GM10266 (cell line): Measurements from ENCODE around the gene MMS19.

ENCODE experiments used
- DNase-seq: peaks from one replicate; pipeline ENCODE4 v3.0.0; 2012; ENCODE audit errors: extremely low spot score
- TF ChIP-seq, protein P1 (sequence below): IDR thresholded peaks from 2 replicates; pipeline ENCODE4 v1.5.1; 2012; ENCODE audit warnings: mild to moderate bottlenecking, low read depth; ENCODE audit not compliant: control insufficient read depth, insufficient read depth; ENCODE audit errors: missing control alignments

Gene MMS19

DNA sequence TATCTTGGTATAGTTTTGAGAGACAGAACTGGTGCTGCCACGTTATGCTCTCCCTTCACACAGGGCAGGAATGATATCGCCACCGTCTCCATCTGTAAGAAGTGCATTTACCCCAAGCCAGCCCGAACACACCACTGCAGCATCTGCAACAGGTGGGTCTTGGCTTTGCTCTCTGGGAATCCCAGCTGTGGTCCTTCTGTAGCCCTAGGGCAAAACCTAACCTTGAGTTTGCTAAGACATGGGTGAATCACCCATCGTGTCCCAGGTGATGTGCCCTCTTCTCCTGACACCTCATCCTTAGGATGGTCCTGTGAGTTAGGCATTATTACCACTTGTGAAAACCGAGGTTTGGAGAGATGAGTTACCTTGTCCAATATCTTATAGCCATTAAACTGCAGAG is 45.9 kb downstream of the MMS19 start:
- TF ChIP-seq, protein P1, sequence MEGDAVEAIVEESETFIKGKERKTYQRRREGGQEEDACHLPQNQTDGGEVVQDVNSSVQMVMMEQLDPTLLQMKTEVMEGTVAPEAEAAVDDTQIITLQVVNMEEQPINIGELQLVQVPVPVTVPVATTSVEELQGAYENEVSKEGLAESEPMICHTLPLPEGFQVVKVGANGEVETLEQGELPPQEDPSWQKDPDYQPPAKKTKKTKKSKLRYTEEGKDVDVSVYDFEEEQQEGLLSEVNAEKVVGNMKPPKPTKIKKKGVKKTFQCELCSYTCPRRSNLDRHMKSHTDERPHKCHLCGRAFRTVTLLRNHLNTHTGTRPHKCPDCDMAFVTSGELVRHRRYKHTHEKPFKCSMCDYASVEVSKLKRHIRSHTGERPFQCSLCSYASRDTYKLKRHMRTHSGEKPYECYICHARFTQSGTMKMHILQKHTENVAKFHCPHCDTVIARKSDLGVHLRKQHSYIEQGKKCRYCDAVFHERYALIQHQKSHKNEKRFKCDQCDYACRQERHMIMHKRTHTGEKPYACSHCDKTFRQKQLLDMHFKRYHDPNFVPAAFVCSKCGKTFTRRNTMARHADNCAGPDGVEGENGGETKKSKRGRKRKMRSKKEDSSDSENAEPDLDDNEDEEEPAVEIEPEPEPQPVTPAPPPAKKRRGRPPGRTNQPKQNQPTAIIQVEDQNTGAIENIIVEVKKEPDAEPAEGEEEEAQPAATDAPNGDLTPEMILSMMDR = no peak
- no peak for DNase-seq

DNA sequence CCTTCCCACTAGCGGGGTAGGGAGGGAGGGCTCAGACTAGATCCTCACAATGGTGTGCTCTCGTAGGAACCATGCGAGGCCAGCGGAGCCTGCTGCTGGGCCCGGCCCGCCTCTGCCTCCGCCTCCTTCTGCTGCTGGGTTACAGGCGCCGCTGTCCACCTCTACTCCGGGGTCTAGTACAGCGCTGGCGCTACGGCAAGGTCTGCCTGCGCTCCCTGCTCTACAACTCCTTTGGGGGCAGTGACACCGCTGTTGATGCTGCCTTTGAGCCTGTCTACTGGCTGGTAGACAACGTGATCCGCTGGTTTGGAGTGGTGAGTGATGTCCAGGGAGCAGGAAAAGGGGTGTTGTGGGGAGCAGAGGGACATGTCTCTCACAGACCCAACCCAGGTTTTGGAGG is 46.6 kb downstream of the MMS19 start:
- TF ChIP-seq, protein P1 = no peak
- DNase-seq = no peak

DNA sequence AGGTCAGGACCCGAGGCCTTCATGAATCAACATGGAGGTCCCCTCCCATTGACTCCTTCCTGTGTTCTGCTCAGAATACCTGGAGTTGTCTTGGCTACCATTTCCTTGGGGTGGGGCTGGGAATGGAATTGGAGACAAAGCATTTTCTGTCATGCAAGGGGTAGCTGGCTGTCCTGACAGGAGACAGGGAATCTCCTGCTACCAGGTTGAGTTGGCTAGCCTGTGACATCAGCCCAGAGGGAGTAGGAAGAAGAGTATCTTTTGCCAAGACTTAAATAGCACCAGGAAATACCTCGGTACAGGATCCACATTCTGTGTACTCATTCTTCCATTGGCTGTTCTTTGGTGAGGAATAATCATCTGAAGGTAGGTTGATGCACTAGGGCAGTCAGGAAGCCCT is 47.4 kb downstream of the MMS19 start:
- DNase-seq = no peak
- TF ChIP-seq, protein P1 = no peak

DNA sequence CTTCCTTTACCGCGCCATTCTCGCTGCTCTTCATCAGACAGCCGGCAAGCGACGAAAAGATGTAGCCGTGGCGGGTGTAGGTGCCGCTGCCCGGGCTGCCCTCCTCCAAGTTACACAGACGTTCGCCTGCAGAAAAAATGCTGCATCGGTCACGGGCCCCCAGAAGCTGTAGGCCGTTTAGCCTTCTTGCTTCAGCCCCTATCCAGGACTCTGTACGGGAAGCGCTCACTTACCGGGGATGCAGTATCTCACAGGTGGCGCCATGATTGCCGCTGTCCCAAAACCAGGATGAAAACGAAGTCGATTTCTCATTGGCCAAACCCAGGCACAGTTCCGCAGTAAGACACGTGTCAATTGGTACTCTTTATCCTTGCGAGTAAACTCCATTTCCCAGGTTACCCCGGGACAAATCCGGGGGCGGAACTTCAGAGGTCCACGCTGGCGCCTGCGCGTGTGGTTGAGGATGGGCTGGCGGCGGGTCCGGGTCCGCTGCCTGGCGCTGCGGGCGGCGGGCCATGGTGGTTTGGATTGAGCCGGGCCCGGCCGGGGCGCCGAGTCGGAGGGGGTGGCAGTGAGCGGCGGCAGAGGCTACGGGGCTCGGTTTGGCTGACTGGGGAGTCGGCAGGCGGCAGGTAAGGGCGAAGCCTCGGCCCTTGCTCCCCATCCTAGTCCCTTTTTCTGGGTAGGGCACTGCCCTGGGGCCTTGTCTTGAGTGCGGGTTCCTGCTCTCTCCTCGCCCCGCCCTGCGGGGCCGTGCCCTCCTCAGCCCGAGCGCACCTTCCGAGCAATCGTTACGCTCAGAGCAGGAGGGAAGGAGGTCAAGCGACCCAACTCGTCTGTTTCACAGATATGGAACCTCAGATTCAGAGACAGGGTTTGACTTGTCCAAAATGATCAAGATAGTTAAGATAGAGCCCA is 52.2 kb downstream of the MMS19 start, which contains the start of the genes EXOSC1 and ZDHHC16:
Gene EXOSC1, minus strand, starts transcription at position 285 of the 918 bp plus-strand sequence. Its CDS starts 21 bp downstream, at position 264.
Gene ZDHHC16, plus strand, starts transcription at position 454 of the 918 bp plus-strand sequence. CDS start 5,501 bp downstream, outside the sequence.
- DNase-seq = peak; percentile 97
- TF ChIP-seq, protein P1 = peak; percentile 6

DNA sequence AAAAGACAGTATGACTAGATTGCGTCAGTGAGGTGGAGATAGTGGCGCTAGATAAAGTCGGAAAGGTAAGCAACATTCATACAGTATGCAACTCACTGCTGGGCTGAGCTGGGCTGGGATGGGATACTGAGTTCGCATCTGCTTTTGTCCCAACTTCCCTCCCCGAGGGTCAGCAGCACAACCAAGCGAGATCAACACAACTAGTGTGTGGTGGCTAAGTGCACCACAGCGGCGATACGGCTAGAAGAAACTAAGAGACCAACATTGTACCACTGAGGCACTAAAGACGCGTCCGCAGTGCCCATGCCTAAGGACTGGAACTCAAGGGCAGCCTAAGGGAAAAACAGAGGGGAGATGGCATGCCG is 52.9 kb downstream of the MMS19 start:
- TF ChIP-seq, protein P1 = no peak
- DNase-seq = no peak

DNA sequence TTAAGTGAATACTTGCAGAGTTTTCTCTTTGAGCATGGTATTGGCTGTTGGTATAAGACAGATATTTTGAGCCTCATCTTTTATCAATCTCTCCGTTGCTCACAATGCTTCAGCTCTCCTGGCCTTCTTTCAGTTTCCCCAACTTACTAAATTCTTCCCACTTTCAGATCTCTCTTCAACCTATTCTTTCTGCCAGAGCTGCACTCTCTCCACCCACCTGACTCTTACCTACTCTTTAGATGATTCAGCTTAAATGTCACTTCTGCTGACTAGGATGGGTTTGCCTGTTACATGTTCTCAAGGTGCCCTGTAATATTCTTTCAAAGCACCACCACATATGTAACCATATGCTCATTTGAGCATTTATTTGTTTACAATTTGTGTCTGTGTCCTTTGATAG is 54.0 kb downstream of the MMS19 start:
- DNase-seq = no peak
- TF ChIP-seq, protein P1 = no peak

DNA sequence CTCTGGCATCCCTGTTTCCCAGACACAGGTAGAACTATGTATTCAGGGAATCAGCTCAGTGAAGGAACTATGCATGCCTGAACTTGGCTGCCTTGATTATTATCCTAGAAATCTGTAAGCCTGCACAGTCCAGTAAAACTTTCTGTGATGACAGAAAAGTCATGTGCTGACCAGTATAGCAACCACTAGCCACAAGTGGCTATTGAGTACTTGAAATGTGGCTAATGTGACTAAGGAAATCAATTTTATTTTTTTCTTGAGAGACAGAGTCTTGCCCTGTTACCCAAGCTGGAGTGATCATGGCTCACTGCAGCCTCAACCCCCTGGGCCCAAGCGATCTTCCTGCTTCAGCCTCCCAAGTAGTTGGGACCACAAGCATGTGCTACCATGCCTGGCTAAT is 55.9 kb downstream of the MMS19 start:
- TF ChIP-seq, protein P1 = no peak
- no peak for DNase-seq
